IPS DF 4.7 (cell line): ENCODE results near the gene GLIS1.

Experiments
- DNase-seq: peaks from one replicate; pipeline ENCODE4 v3.0.0-alpha.2; 2013; ENCODE audit warnings: low spot score; ENCODE audit errors: extremely low read depth

GLIS1 gene

DNA sequence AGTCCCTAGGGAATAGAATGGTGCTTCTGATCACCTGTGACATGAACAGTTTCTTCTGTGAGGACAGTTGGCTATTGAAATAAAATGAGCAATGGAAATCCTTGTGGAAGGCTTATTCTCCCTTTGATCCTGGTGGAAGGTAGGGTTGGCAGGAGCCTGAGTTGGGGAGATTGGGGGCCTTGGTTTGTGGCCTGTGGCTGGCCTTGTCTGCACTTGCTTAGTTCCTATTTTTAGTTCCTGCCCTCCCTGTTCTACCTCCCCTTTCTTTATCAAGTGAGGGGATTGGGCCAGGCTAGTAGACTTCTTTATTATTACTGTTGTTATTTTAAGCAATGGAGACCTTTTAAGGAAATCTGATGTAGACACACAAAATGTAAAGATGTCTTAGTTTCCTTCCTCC is 271.6 kb downstream of the GLIS1 start:
- no peak for DNase-seq

DNA sequence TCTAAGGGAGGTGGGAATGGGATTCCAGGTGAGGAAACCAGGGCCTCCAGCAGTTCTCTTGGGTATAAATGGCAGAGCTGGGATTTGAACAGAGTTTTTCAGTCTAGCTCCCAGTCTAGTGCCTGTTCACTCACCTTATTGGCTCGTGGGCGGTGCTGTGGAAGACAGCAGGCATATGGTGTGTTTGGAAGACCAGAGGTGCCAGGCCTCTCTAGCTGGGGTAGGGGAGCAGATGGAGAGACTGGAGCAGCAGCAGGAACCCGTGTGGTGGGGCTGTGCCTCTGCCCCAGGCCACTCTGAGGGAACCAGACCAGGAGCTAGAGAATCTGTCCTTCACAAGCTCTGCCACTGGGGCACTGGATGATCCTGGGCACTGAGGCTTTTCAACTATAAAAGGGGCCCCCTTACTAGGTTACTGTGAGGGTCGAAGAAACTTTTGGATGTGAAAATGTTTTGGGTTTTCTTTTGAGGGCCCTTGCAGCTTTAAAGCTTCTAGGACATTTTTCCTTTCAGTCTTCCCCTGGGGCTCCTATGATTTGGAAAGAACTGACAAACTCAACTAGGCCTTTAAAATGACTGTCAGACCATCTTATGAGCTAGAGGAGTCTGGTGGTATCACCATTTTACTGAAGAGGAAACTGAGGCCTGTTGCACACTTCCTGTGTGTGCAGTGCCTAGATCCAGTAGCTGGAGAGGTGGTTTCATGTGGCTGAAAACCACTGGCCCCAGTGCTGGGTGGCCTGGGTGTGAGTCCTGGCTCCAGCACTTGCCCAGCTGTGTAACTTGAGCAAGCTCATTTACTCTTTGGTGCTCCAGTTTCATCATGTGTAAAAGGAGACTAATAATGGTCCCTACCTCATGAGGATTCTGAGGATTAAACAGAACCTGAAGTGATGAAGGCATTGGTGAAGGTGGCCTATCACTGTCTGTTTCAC is 273.7 kb downstream of the GLIS1 start:
- no peak for DNase-seq

DNA sequence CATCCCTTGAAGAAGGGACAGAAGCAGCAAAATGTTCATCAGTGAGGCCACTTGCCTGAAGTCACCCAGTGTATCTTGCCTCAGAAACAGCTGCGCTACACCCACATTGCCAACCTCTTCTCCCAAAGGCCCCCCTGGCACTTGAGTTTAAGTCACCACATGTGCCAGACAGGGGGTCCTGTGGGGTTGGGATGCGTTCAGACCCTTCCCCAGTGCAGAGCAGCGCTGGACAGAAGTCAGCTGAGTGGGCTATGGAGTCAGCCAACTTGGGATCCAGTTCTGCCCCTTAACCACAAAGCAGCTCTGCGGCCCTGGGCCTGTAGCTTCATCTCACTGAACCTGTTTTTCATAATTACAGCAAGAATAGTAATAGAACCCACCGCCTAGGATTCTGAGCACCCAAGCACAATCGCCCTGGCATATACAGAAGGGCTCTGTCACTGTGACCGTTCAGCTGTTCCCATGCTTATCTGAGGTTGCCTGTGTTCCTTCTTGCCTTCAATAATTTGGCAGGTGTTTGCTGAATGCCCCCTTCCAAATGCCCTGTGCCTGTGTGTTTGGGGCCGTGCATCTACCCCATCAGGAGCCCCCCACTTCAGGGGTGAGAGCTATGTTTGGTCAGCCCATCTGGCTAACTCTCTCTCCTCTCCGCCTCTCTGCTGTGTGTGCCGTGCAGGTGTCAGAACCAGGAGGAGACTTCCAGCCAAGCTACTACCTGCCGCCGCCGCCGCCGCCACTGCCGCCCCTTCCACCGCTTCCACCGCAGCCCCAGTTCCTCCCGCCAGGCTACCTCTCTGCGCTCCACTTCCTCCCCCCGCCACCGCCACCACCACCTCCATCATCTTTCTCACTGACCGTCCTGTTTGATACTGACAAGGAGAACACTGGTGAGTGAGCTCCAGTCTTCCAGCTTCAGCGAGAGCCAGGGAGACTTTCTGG is 274.7 kb downstream of the GLIS1 start:
- DNase-seq, result no peak

GRCh38 chr1:53462769-53463501 is 276.0 kb downstream of the GLIS1 start:
- DNase-seq, result no peak

DNA sequence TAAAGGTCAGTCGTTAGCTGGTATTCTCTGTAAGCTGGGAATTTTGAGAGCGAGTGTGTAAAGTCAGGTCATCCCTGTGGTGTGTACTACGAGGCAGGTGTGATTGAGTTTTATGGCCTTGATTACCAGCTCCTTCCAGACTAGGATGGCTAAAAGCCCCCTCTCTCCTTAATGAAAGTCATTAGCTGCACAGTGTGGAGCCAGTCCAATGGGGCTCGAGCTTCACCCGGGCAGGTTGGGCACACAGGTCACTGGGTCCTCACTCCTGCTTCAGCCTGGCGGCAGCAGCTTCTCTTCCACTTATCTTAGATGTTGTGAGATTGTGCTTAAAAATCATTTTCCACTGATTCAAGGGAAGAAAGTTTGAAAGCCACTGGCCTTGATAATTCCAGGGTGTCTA is 276.8 kb downstream of the GLIS1 start:
- no peak for DNase-seq

DNA sequence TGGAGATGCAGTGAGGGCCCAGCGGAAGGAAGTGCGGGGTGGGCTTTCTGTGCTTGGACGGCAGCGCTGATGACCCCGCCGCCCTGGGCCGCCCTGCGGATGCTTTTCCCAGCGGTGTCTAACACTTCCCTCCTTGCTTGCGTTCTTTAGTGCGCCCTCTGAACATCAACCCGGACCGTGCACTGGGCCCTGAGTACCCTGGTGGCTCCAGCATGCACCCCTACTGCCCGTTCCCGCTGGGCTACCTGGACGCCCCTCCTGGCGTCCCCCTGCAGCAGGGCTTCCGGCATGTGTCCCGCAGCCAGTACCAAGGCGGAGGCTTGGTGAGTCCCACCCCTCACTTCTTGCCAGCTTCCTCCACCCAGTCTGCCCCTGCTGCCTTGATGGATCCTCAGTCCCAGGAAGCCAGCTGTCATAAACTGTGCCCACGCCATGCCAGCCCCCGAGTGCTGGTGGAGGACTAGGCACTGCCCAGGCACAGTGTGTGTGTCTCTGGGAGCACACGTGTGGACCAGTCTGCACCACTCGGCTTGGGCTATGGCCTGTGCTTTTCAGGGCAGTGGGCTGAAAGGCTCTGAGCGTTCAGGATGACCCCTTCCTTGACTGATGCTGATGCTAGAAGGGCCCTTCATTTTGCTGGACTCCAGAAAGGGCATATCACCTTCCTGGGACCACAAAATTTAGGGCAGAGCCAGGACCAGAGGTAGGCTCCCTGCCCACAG is 277.5 kb downstream of the GLIS1 start:
- no peak for DNase-seq

- DNase-seq, result no peak
These were observed 278.2 kb downstream of the GLIS1 start for GRCh38 chr1:53460666-53461322.

- no peak for DNase-seq
These were observed 278.7 kb downstream of the GLIS1 start for GRCh38 chr1:53460211-53460634.

DNA sequence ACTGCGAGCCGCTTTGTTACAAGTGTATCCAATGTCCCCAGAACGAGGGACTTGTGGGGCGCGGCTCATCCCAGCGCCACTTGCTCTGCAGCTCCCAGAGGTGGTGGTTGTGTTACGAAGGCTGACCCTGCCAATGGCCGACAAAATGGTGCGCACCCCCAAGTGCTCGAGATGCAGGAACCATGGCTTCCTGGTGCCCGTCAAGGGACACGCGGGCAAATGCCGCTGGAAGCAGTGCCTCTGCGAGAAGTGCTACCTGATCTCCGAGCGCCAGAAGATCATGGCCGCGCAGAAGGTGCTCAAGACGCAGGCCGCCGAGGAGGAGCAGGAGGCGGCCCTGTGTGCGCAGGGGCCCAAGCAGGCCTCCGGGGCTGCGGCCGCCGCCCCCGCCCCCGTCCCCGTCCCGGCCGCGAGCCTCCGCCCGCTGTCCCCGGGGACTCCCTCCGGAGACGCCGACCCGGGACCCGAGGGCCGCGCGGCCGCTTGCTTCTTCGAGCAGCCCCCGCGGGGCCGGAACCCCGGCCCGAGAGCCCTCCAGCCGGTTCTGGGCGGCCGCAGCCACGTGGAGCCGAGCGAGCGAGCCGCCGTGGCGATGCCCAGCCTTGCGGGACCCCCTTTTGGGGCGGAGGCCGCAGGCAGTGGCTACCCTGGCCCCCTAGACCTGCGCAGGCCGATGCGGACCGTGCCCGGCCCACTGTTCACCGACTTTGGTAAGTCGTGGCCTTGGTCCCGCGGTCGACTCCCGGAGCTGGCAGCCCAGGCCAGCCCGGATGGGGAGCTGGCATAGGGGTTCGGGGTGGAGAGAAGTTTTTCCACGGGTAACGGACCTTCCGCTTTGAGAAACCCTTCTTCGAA is 279.4 kb downstream of the GLIS1 start, which contains the start of gene DMRTB1:
Gene DMRTB1, plus strand, starts transcription at position 79 of the 855 bp plus-strand sequence. Its CDS starts 55 bp downstream, at position 134.
- DNase-seq, result no peak

- no peak for DNase-seq
These were observed 280.3 kb downstream of the GLIS1 start for GRCh38 chr1:53458634-53459033.
